Bone marrow (tissue), 2 donors: ENCODE data around the gene RNF213.
"Not testable (repeated sequence)": the region's sequence is repeated elsewhere in the genome, so short reads cannot be mapped to it uniquely, and the experiment has no call there.

Experiments
- DNase-seq, 2 donors: peaks; one replicate each; lab custom pipeline; 2025; lab: John Stamatoyannopoulos, UW

The RNF213 gene

GRCh38 chr17:80295146-80295545 lies 34.5 kb downstream of the RNF213 start:
- no peak for DNase-seq

GRCh38 chr17:80295559-80295958 lies 34.9 kb downstream of the RNF213 start:
- DNase-seq = no peak

GRCh38 chr17:80296221-80296620 lies 35.6 kb downstream of the RNF213 start:
- no peak for DNase-seq

GRCh38 chr17:80297996-80298560 lies 37.4 kb downstream of the RNF213 start:
- no peak for DNase-seq

GRCh38 chr17:80299350-80300100 lies 38.9 kb downstream of the RNF213 start:
- DNase-seq = not testable (repeated sequence)

GRCh38 chr17:80300756-80301155 lies 40.1 kb downstream of the RNF213 start:
- DNase-seq = not testable (repeated sequence)

GRCh38 chr17:80303824-80304223 lies 43.2 kb downstream of the RNF213 start:
- DNase-seq = no peak

- no peak for DNase-seq
Observed at GRCh38 chr17:80307994-80308691, 47.5 kb downstream of the RNF213 start.

- no peak for DNase-seq
Observed at GRCh38 chr17:80308692-80309517, 48.3 kb downstream of the RNF213 start.

GRCh38 chr17:80311216-80311827 lies 50.7 kb downstream of the RNF213 start:
- DNase-seq = no peak

GRCh38 chr17:80312621-80313135 lies 52.0 kb downstream of the RNF213 start:
- no peak for DNase-seq

- no peak for DNase-seq
Observed at GRCh38 chr17:80313160-80313829, 52.6 kb downstream of the RNF213 start.

- not testable (repeated sequence) for DNase-seq
Observed at GRCh38 chr17:80313946-80314345, 53.3 kb downstream of the RNF213 start.

- DNase-seq = no peak
Observed at GRCh38 chr17:80315517-80316182, 55.0 kb downstream of the RNF213 start.

GRCh38 chr17:80316431-80316830 lies 55.8 kb downstream of the RNF213 start:
- no peak for DNase-seq

GRCh38 chr17:80316927-80317705 lies 56.5 kb downstream of the RNF213 start:
- no peak for DNase-seq

GRCh38 chr17:80317706-80317980 lies 57.0 kb downstream of the RNF213 start:
- DNase-seq = no peak

- no peak for DNase-seq
Observed at GRCh38 chr17:80318166-80318565, 57.5 kb downstream of the RNF213 start.

- DNase-seq = no peak
Observed at GRCh38 chr17:80319262-80319998, 58.8 kb downstream of the RNF213 start.
